NOMO-1 (cell line): ENCODE measurements around the gene ATP2C1.
A peak's percentile ranks its signal among the peaks of the same experiment; 100 is the strongest.
"Not testable (repeated sequence)": the region's sequence is repeated elsewhere in the genome, so short reads cannot be mapped to it uniquely, and the experiment has no call there.

Source experiments
- DNase-seq, 2 experiments: peaks; one replicate each; lab custom pipeline; 2025; ENCODE audit not compliant: unreplicated experiment in 2 of 2; lab: John Stamatoyannopoulos, UW

Gene ATP2C1

GRCh38 chr3:130972592-130972991 is 78.7 kb downstream of the ATP2C1 start:
- DNase-seq: not testable (repeated sequence)

GRCh38 chr3:130973406-130973805 is 79.5 kb downstream of the ATP2C1 start:
- DNase-seq: no peak

- no peak for DNase-seq
These were observed 80.3 kb downstream of the ATP2C1 start for GRCh38 chr3:130974201-130974600.

GRCh38 chr3:130975251-130975650 is 81.4 kb downstream of the ATP2C1 start:
- no peak for DNase-seq

GRCh38 chr3:130976706-130977105 is 82.8 kb downstream of the ATP2C1 start:
- no peak for DNase-seq

GRCh38 chr3:130979117-130979516 is 85.2 kb downstream of the ATP2C1 start:
- no peak for DNase-seq

GRCh38 chr3:130981469-130981868 is 87.6 kb downstream of the ATP2C1 start:
- no peak for DNase-seq

GRCh38 chr3:130990282-130990681 is 96.4 kb downstream of the ATP2C1 start:
- DNase-seq: no peak

GRCh38 chr3:130991126-130991525 is 97.2 kb downstream of the ATP2C1 start:
- DNase-seq: no peak

- no peak for DNase-seq
These were observed 98.5 kb downstream of the ATP2C1 start for GRCh38 chr3:130992344-130992743.

GRCh38 chr3:130997289-130997688 is 103.4 kb downstream of the ATP2C1 start:
- DNase-seq: peak; percentile 45 to 87

GRCh38 chr3:131001071-131001470 is 107.2 kb downstream of the ATP2C1 start:
- DNase-seq: no peak

GRCh38 chr3:131004603-131005002 is 110.7 kb downstream of the ATP2C1 start:
- no peak for DNase-seq

GRCh38 chr3:131007256-131007655 is 113.4 kb downstream of the ATP2C1 start:
- DNase-seq: peak in 1 of 2 experiments; percentile 23

GRCh38 chr3:131007782-131008181 is 113.9 kb downstream of the ATP2C1 start:
- peak in 1 of 2 experiments; percentile 14 for DNase-seq

- DNase-seq: no peak
These were observed 114.4 kb downstream of the ATP2C1 start for GRCh38 chr3:131008326-131008725.

GRCh38 chr3:131009698-131010097 is 115.8 kb downstream of the ATP2C1 start:
- DNase-seq: no peak

- no peak for DNase-seq
These were observed 125.1 kb downstream of the ATP2C1 start for GRCh38 chr3:131018970-131019369.

- peak; percentile 71 to 90 for DNase-seq
These were observed 126.3 kb downstream of the ATP2C1 start for GRCh38 chr3:131020122-131020693.

- no peak for DNase-seq
These were observed 131.7 kb downstream of the ATP2C1 start for GRCh38 chr3:131025539-131025938.

GRCh38 chr3:131026321-131027151 is 132.7 kb downstream of the ATP2C1 start, which contains the start of the genes ASTE1 and NEK11:
ASTE1 (minus strand) TSS chr3:131026825; CDS start chr3:131025306, 1,519 bp downstream.
NEK11 (plus strand) TSS chr3:131026877; CDS start chr3:131029709, 2,832 bp downstream.
- DNase-seq: peak; percentile 94 to 96

- DNase-seq: no peak
These were observed 135.0 kb downstream of the ATP2C1 start for GRCh38 chr3:131028844-131029243.
